HG03442 (cell line): ENCODE results near the gene PCDHB11.
"Not testable (repeated sequence)": the region's sequence is repeated elsewhere in the genome, so short reads cannot be mapped to it uniquely, and the experiment has no call there.

Source experiments
- ATAC-seq: cut with Tn5 transposase; IDR thresholded peaks from one replicate; pipeline ENCODE4 v1.9.1; 2021; ENCODE audit warnings: mild to moderate bottlenecking, moderate library complexity; ENCODE audit not compliant: unreplicated experiment

PCDHB11 gene

GRCh38 chr5:141199359-141200235, at the start of gene PCDHB11:
Gene PCDHB11 (plus strand): TSS chr5:141199627. CDS start chr5:141199775, 148 bp downstream.
- no peak for ATAC-seq

GRCh38 chr5:141149812-141150211, 49.6 kb upstream of the PCDHB11 start, which contains the start of gene PCDHB6:
Gene PCDHB6 (plus strand): TSS chr5:141150057. CDS start chr5:141150258, 201 bp downstream.
- no peak for ATAC-seq

GRCh38 chr5:141150224-141150992, 49.0 kb upstream of the PCDHB11 start:
- no peak for ATAC-seq

GRCh38 chr5:141150993-141151325, 48.5 kb upstream of the PCDHB11 start:
- ATAC-seq: no peak

GRCh38 chr5:141151632-141152031, 47.8 kb upstream of the PCDHB11 start:
- not testable (repeated sequence) for ATAC-seq

- ATAC-seq: not testable (repeated sequence)
Measured at GRCh38 chr5:141152096-141152495, 47.3 kb upstream of the PCDHB11 start.

GRCh38 chr5:141155540-141156374, 43.7 kb upstream of the PCDHB11 start:
- no peak for ATAC-seq

GRCh38 chr5:141157356-141157755, 42.1 kb upstream of the PCDHB11 start:
- not testable (repeated sequence) for ATAC-seq

GRCh38 chr5:141157901-141158300, 41.5 kb upstream of the PCDHB11 start:
- not testable (repeated sequence) for ATAC-seq

- ATAC-seq: no peak
Measured at GRCh38 chr5:141172381-141173204, 26.8 kb upstream of the PCDHB11 start, which contains the start of gene PCDHB7. Gene PCDHB7 (plus strand): TSS chr5:141172644. CDS start chr5:141172836, 192 bp downstream.

GRCh38 chr5:141174291-141175104, 24.9 kb upstream of the PCDHB11 start:
- ATAC-seq: not testable (repeated sequence)

GRCh38 chr5:141175933-141176332, 23.5 kb upstream of the PCDHB11 start:
- ATAC-seq: no peak

GRCh38 chr5:141177577-141178191, 21.7 kb upstream of the PCDHB11 start, which contains the start of gene PCDHB8:
Gene PCDHB8 (plus strand): TSS chr5:141177790. CDS start chr5:141178035, 245 bp downstream.
- not testable (repeated sequence) for ATAC-seq

- not testable (repeated sequence) for ATAC-seq
Measured at GRCh38 chr5:141179371-141179770, 20.1 kb upstream of the PCDHB11 start.

GRCh38 chr5:141179876-141180275, 19.6 kb upstream of the PCDHB11 start:
- ATAC-seq: not testable (repeated sequence)

GRCh38 chr5:141180313-141180712, 19.1 kb upstream of the PCDHB11 start:
- no peak for ATAC-seq

GRCh38 chr5:141182248-141182647, 17.2 kb upstream of the PCDHB11 start, which contains the start of gene PCDHB16:
Gene PCDHB16 (plus strand): TSS chr5:141182387. CDS start chr5:141182560, 173 bp downstream.
- ATAC-seq: no peak
